ENCODE results near the gene FAM117A.
"Not testable (repeated sequence)": the region's sequence is repeated elsewhere in the genome, so short reads cannot be mapped to it uniquely, and the experiment has no call there.

FAM117A gene

DNA sequence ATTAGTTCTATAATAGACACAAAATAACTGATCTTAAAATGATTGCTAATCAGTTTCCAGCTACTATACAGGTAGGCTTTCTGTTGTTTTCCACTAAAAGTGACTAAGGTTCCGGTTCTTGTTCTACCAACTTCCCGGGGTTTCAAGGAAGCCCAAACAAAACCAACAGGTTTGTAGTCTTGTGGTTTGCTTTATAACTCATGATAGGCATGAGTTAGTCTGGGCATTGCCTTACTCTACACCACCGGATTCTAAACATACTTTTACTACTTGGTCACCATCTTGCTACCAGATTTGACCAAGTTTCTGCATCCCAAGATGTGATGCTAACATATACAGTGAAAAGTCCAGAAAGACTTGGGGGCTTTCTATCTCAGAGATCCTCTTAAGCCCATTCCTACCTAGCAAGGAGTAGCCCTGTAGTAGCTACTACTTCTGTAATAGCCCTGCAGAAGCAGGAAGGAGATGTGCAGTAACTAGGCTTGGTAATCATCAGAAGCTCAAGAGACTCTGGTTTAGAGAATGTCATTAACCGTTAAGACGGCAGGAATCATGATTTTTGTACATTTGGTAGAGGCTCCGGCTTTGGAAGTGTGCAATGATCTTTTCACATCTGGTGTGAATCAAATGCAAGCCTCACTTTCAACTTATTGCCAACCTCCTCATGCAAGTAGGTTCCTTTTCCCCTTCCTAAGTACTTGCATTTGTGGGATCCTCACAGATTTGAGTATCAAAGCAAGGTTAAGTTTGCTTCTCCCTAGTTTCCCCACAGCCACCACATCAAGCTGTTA is 1.6 kb downstream of the FAM117A start:
- DNase-seq, result no peak

DNA sequence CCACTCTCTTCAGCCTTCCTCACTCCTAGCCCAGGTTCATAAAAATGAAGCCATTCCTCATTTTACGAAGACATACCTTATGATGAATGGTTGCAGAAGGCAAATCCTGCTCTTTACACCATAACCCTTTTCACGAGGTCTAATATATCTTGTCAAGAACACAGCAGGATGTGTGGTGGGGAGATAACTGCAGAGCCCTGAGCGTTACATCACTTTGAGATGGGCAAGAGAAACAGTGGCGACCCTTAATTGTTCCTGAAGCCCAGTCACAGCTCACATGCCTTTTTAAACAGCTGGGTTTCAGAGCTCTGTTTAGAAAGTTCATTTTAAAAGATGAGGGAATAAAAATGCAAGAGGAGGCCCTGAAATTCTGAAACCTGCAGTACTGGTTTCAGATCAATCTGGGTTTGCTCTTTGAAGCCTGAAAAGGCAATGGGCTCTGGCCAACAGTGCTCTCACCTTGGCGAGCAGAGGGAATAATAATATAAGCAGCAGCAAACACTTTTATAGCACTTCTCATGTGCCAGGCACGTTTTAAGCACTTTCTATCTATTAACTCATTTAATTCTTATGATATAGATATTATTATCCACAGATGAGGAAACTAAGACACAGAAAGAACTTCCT is 2.9 kb downstream of the FAM117A start:
- no peak for DNase-seq

DNA sequence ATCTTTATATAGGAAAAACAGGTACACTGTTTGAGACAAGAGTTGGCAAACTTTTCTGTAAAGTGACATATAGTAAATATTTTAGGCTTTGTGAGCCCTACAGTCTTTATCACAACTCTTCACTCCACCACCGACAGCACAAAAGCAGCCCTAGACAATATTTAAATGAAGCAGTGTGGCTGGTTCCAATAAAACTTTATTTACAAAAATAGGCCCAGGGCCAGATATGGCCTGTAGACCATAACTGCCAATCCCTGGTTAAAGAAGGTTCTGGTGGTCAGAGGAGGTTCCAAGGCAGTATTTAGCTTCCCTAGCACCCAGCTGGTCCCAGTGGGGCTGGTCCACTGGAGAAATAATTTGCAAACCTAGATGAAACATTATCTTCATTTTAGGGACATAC is 3.6 kb downstream of the FAM117A start:
- DNase-seq, result no peak

DNA sequence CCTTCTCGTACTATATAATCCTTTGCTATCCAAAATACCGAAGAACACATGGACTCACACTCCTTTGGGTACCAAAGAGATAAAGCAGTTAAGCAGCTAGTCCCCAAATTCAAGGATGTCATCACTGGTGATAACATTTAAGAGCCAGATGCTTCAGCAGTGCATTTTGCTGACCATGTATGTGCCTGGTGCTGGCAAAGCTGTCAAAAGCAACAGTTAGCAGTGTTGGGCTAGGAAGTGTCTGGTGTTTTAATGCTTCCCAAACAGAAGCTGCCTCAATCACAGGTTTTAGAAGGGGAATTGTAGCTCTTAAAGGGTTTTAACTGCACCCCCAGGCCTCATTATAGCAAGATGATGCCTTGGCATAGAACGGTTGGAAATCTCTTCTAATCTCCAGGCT is 4.7 kb downstream of the FAM117A start:
- DNase-seq, result no peak

DNA sequence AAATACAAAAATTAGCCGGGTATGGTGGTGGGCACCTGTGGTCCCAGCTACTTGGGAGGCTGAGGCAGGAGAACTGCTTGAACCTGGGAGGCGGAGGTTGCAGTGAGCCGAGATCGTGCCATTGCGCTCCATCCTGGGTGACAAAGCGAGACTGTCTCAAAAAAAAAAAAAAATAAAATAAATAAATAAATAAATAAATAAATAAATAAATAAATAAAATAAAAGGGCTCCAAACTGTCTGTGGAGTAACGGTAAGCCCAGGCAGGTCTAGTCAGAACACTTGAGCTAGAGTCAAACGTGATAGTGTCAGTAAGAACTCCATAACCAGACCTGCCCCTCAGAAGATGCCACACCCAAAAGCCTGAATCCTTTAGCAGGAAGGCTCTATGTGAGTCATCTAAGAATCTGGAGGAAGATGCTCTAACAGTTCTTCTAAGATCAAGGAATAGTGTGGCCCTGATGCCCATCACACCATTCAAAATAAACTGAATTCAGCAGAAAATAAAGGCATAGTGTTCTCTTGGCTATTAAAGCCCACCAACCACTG is 5.4 kb downstream of the FAM117A start:
- not testable (repeated sequence) for DNase-seq

DNA sequence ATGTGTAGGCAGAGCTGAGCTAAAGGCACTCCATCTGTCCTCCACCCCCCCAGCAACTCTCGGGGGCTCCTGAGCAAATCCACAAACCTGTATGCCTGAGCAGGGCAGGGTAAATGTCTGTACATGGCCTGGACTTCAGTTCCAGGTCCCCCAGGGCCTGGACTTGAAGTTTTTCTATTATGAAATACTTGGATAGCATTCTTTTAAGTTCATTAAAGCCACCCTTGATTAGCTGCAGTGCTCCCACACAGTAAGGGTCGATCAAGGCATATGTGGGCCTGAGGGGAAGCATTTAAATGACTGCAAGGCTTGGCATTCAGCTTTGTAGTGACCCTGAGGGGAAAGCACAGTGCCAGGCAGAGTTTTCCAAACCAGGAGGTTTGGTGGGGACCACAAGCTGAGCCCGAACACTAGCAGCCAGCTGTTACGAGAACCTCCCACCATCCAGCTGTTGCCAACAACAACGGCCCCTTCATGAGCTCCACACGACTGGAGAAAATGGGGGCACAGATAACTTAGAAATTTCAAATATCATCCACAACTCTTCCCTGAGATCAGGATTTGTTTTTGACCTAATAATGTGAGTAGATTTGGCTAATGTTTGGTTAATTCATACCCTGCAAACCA is 6.7 kb downstream of the FAM117A start:
- no peak for DNase-seq

DNA sequence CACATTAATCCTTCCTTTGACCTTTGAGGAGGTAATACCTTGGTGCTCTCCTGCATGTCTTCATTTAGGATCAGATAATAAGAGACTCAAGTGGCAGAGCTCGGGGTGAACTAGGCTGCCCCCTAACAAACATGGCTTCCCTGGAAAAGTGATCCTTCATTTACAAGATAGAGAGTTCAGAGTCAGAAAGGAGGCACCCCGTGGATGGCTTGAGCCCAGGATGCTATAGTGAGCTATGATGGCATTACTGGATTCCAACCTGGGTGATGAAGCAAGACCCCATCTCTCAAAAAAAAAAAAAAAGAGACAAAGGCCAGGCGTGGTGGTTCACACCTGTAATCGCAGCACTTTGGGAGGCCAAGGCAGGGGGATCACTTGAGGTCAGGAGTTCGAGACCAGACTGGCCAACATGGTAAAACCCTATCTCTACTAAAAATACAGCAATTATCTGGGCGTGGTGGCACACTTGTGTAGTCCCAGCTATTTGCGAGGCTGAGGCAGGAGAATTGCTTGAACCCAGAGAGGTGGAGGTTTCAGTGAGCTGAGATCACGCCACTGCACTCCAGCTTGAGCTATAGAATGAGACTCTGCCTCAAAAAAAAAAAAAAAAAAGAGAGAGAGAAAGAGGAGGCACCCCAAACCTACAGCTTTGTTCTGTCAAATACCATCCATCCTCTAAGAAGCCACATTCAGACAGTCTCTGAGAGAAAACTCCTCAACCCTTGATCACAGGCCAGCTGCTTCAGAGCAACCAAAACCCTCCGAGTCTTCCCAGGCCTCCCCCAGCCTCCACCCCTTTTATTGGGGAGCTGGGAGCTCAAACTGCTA is 7.4 kb downstream of the FAM117A start:
- DNase-seq, result no peak

DNA sequence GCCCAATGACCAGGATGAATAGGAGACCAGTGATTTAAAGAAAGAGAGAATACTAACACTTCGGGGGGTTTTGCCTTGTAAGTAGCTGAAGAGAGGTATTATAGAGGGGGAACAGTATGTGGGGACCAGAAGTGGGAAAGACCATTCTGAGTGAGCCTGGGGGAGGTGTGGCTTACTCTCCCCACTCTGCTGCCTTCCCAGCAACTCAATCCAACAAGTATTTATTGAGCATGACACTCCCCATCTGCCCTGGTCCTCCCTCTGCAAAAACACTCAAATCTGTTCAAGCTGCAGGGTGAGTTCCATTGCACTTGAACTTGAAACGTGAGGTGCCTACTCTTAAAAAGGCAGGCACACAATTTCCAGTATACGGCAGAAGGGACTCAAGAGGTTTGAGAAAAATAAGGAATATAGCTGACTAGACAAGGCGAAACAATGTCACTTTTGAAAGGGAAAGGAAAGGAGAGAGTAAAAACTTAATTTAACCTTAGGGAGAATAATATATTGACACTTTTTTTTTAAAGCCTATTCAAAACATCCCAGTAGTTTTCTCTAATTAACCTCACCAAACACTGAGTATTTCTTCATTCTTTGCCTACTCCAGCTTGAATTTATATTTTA is 8.2 kb downstream of the FAM117A start:
- DNase-seq, result peak; percentile 28

DNA sequence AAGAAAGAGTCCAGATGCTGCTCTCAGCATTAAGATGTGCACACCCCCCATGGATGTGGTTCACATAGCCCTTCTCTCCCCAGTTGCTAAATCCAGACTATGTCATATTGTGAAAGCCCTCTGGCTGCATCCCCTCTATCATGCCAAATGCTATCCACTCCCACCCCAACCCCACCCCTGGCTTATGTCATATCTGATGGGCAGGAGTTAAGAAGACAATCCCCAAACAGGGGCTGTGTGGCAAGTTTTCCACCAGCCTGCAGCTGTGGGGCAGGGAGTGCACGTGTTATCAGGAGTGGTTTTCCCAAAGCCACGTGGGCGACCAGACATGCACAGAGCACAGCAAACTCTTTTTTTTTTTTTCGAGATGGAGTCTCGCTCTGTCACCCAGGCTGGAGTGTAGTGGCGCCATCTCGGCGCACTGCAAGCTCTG is 10.0 kb downstream of the FAM117A start:
- DNase-seq, result no peak

DNA sequence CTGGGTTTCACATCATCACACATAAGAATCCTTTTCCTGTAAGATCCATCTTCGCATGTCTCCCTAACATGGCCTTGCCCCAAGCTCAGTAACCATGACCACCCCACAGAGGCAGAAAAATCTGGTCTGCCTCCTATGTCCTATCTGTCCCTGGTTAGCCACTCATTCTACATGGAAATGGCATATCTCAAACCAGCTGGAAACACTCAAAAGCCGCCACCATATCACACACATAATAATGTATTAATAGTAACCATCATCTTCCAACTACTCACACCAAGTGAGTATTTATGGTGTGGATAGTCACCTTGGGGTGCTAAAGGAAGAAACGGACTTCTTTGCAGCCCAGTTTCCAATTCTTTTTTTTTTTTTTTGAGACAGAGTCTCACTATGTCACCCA is 11.4 kb downstream of the FAM117A start:
- DNase-seq, result no peak

DNA sequence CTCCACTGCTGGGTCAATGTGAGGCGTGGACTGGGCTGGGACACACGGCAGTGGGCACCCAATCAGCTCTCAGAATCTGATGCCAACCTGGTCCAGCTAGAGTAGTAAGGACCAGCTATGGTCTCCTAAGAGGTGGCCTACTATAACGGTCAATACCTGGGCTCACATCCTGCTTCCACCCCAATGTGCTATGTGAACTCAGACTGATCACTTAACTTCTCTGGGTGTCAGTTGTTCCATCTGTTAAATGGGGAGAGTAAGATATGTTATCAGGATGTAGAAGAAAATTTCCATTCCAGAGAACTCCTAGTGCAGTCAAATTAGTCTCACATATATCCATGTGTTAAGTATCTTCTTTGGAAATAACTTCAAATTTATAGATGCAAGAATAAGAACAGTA is 14.2 kb downstream of the FAM117A start:
- no peak for DNase-seq

DNA sequence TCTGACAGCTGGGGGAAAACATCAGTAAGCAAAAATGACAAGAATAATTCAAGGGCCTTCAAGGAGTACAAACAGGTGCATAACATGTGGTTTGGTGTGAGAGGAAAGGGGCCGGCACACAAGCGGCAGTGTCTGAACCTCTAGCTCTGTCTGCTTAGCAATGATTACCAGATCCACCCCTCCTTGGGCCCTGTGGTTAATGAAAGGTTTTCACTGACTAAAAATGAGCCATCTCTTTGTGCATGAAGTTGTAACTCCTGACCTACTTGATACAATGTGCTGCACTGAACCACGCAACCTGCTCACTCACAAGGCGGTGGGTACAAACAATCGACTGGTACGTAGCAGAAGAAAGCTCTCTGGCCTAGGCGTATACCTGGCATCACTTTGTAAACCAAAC is 15.1 kb downstream of the FAM117A start:
- DNase-seq, result no peak

DNA sequence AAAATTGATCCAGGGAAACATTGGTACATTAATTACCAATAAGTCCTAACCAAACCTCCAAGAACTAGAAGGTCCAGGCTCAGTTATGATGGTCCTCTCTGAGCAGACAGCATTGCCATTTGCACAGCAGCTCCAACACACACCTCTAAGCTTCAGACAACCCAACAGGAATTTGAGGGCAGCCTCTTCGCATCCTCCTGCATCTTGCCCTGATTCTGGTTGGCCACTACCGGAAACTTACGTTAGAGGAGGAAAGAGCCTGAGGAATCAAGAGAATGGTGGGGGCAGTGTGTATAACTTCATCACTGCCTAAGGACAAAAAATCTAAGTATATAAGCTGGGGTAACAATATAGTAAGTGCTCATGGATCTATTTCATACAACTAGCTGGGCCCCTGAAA is 15.7 kb downstream of the FAM117A start:
- no peak for DNase-seq

DNA sequence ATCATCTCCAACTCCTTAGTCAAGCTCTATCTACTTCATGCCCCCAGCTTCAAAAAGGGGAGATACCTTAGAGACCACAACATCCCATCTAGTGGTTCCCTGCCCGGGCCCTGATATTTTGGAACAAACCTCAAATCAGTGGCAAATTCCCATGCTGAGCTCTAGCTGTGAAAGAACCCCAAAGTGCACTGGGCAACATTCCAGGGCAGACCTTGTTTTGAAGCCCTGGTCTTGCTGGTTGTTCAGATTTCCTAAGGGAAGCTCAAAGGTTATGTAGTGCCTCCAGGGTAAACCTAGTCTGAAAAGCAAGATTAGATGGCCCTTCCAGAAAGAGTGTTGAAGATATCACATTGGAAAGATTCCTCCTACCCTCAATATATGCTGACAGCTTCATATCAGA is 16.3 kb downstream of the FAM117A start:
- DNase-seq, result no peak

DNA sequence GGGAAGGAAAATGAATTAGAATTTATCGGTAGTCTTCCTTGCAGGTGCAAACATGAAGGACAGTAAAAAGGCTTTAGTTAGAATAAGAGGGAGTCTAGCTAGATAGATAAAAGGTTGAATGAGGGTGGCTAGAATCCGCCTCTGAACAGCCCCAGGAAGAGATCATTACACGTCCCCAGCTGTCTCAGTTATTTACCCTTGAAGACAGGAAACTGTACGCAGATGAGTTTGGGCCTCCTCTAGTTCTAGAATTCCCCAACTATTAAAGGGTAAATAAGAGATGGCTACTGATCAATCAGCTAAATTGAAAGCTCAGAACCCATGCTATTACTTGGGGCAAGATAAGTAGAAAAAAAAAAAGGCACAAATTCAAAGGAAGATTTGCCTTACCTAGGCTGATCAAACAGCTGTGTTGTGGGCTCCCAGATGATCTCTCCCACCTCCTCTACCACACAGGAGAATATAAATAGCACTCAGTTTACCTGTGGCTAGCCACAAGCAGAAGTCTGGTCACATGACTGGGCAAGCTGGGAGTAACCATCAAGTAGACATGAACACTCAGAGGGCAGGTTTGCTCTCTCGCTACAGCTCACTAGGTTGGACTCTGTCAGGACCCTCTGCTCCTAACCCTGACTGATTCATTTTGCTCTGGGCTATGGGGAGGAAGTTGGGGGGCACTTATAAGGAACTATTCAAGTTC is 17.0 kb downstream of the FAM117A start:
- no peak for DNase-seq

DNA sequence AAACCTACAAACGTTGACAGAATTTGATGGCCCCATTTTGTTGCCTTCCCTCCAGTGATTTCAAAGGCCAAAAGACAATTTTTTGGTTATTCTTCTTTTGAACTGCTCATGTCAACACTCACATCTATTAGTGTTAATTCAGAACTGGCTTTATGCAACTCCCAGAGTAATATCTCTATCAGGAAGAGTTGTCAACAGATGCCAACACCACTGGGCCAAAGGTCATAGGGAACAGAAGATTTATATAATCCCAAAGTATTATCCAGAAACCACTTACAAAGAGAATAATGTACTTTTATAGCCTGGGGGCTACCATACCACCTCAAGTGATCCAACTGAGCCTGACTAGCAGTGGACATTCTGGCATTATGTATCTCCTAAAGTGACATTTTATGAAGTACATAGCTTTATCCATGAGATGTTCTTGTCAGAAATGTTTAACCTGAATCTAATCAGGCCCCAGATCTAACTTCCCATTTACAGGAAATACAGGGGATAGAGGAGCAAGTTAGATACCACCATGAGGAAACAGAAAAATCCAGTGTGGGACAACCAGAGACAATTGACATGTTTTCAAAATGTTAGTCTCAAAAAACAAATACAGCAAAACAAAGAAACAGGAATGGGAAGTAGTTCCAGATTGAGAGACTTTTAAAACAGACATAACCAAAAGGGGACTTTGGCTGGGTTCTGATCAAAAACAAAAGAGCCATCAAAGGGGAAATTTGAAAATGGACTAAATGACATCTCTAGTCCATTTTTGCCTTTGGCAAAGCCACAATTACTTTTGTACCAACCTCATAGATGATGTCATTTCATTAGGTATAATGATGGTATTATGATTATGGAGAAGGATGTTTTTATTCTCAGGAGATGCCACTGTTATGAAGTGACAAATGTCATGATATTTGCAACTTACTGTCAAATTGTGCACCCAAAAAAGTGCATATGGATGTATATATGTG is 18.5 kb downstream of the FAM117A start:
- DNase-seq, result no peak

DNA sequence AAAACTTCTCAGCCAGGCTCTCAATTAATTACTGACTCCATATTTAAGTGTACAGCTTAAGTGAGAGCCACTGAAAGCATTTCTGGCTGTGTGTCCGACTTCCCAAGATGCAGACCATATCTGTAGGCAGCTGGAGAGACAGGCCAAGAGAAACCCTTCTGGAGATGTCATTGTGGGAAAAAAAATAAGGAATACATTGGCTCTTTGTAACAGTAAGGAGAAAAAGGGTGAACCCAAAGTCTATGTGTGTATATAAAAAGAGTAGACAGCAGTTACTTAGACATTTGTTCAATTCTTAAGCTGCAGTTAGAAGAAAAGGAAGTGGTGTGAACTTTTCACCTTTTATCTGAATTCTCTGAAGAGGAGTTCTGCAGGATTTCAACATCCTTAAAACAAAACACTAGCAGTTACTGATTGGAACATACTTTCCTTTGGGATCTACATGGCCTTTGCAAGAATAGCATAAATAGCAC is 21.7 kb downstream of the FAM117A start:
- DNase-seq, result no peak

DNA sequence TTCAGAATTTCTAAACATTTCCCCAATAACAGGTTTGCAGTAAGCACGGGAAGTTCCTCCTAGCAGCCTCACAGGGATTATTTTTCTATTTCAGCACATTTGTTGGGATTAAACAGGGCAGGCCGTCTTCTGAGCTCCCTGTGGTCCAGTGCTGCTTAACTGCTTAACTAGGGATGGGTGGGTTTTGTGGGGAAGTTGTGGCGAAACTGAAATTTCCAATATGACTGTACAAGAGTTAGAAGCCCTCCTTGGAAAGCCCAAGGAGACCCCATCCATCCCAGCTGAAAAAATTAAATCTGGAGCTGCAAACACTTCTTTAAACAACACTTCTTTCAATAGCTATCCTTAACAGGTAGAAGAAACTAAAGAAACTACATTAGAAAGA is 22.2 kb downstream of the FAM117A start:
- DNase-seq, result no peak

DNA sequence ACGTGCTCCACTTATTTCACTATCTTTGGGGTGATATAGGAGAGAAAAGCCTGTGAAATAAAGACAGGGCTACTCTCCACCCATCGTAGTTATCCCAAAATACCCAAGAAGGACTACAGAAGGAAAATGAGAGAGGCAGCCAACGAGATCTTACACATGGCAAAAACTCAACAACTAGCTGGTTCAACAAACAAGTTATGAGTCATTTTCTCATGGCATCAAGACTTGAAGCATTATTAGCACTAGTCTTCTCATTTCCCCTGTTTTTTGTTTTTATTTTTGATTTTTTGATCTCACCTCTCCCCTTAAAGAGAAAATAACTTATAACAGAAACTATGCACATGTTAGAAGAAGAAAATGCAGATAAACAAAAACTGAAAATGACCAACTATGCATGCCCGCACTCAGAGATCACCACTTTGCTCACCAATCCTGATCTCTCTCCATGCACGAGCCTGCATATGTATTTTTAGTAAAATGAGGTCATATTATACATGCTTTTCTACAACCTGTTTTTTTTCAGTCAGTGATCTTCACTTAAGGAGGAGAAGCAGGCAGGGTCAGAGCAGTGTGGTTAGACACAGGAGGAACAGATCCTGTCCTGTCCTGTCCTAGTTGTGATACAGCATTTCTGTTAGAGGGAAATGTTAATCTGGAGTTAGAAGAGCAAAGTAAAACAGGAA is 22.8 kb downstream of the FAM117A start:
- DNase-seq, result no peak
